Brain microvascular endothelial cell (primary cell): Measurements from ENCODE around the gene USP7.

Source experiments
- DNase-seq: peaks from one replicate; pipeline ENCODE4 v3.0.0-alpha.2; 2020
- H3K27ac ChIP-seq: fragments of 250-450 bp; sonication (Bioruptor Pico); 2 replicates; pipeline ENCODE4 v1.5.1; 2020; ENCODE audit warnings: mild to moderate bottlenecking, moderate library complexity
- H3K27me3 ChIP-seq: fragments of 250-450 bp; sonication (Bioruptor Pico); replicated peaks from 2 replicates; pipeline ENCODE4 v1.5.1; 2020; ENCODE audit warnings: mild to moderate bottlenecking
- H3K36me3 ChIP-seq: fragments of 250-450 bp; sonication (Bioruptor Pico); replicated peaks from 2 replicates; pipeline ENCODE4 v1.5.1; 2020; ENCODE audit warnings: mild to moderate bottlenecking
- H3K4me3 ChIP-seq: 2 replicates; pipeline ENCODE4 v1.5.1; 2011; ENCODE audit warnings: low read depth, mild to moderate bottlenecking, control low read depth, low read length, moderate library complexity
- in situ Hi-C: cut with HindIII; loops from 2 replicates; pipeline ENCODE4 v1.10.0; 2017; ENCODE audit warnings: low sequenced_read_pairs, low pct_ligation_motif_present
- TF ChIP-seq, protein P1 (sequence below): IDR thresholded peaks from 2 replicates; pipeline ENCODE4 v1.5.1; 2011; ENCODE audit warnings: low read depth, mild to moderate bottlenecking, moderate library complexity, low read length, control low read depth, inconsistent platforms; ENCODE audit errors: missing control alignments

Gene USP7

DNA sequence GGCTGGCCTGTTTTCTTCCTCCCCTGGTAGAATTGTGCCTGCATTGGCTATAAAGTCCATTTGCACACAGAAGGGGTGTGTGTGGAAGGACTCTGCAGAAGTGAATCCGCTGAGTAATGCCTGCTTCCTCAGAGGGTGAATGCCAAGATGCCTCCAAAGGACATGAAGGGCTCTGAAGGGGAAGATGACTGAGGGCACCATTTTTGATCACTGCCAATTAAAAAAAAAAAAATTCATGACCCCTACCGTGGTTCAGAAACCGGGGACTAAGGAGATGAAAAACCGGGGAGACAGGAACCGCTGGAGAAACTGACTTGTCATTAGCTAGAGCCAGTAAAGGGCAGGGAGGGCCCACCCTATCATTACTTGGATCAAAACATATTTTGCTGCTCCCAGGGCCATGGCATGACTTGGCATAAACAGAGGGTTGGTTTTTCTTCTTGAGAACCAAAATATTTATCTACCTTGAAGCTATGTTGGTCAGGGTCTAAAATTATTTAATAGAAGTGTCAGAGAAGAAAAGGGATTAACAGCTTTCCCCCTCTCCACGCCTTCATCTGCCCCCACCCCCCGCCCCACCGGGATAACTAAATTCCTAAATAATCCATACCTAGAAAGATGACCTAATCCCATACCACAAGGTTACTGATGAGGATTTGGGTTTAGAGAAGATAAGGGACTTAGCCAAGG, 3.6 kb upstream of the USP7 start:
- in situ Hi-C loops, result no loop called here
- Histone ChIP-seq H3K27ac (no peak overlapping the region), H3K4me3 (no peak overlapping the region), H3K27me3 (no peaks in the 10 kb centered on the region), H3K36me3 (no peaks in the 10 kb centered on the region)
- no peak for DNase-seq
- TF ChIP-seq, protein P1, sequence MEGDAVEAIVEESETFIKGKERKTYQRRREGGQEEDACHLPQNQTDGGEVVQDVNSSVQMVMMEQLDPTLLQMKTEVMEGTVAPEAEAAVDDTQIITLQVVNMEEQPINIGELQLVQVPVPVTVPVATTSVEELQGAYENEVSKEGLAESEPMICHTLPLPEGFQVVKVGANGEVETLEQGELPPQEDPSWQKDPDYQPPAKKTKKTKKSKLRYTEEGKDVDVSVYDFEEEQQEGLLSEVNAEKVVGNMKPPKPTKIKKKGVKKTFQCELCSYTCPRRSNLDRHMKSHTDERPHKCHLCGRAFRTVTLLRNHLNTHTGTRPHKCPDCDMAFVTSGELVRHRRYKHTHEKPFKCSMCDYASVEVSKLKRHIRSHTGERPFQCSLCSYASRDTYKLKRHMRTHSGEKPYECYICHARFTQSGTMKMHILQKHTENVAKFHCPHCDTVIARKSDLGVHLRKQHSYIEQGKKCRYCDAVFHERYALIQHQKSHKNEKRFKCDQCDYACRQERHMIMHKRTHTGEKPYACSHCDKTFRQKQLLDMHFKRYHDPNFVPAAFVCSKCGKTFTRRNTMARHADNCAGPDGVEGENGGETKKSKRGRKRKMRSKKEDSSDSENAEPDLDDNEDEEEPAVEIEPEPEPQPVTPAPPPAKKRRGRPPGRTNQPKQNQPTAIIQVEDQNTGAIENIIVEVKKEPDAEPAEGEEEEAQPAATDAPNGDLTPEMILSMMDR, result no peak

GRCh38 chr16:8966817-8967131, 3.1 kb upstream of the USP7 start:
- H3K27me3 ChIP-seq, result no peaks in the 10 kb centered on the region
- TF ChIP-seq, protein P1, result no peak
- no peaks in the 10 kb centered on the region for H3K36me3 ChIP-seq
- in situ Hi-C loops, result no loop called here
- no peak overlapping the region for H3K27ac ChIP-seq
- DNase-seq, result no peak
- H3K4me3 ChIP-seq, result no peak overlapping the region

DNA sequence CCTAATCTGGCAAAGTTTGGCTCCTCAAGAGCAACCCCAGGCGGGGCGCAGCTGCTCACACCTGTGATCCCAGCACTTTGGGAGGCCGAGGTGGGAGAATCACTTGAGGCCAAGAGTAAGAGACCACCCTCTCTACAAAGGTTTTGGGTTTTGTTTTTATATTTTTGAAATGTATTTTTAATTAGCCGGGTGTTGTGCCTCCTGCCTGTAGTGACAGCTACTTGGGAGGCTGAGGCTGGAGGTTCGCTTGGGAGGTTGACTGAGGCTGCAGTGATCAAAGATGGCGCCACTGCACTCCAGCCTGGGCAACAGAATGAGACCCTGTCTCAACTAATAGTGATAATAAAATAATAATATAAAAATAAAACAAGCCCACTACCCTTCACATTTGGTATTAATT, 756 bp upstream of the USP7 start:
- H3K4me3 ChIP-seq, result peak overlapping the region; percentile 65
- in situ Hi-C loops, result no loop called here
- DNase-seq, result no peak
- TF ChIP-seq, protein P1, result no peak
- no peaks in the 10 kb centered on the region for H3K36me3 ChIP-seq
- no peak overlapping the region for H3K27ac ChIP-seq
- no peaks in the 10 kb centered on the region for H3K27me3 ChIP-seq

DNA sequence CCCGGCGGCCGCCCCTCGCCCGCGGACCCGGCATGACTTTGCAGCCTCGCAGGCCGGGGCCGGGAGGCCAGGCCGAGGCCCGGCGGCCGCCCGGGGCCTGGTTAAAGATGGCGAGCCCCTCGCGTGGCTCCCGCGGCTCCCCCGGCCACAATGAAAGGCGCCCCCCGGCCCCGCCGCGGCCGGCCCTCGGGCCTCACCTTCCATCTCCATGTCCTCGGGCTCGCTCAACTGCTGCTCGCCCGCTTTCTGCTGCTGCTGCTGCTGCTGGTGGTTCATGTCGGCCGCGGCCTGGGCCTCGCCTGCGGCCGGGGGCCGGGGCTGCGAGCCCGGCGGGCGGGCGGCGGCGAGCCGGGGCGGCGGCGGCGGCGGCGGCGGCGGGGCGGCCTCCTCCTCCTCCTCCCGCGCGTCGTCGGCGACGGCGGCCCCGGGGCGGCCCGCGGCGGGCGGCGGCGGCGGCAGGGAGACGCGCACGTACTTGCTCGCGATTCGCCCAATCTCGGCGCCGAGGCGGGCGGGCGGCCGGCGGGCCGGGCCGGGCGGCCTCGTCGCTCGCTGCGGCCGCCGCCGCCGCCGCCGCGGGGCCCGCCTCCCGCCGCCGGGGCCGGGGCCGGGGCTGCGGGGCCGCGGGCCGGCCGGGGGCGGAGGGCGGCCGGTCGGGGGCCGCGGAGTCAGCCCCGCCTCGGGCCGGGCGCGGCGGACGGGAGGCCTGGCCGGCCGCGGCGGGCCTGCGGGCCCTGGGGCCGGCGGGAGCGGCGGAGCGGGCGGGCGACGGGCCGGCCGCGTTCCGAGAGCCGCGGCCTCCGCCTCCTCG, 491 bp downstream of the USP7 start:
- Histone ChIP-seq H3K27ac (peak overlapping the region; percentile 56), H3K4me3 (peak overlapping the region; percentile 76), H3K27me3 (no peaks in the 10 kb centered on the region), H3K36me3 (no peaks in the 10 kb centered on the region)
- DNase-seq, result no peak
- in situ Hi-C loops, result no loop called here
- TF ChIP-seq, protein P1, result no peak

GRCh38 chr16:8962393-8963009, 1.2 kb downstream of the USP7 start:
- Histone ChIP-seq H3K27me3 (no peaks in the 10 kb centered on the region), H3K27ac (peak overlapping the region; percentile 56), H3K36me3 (no peaks in the 10 kb centered on the region), H3K4me3 (peak overlapping the region; percentile 76)
- DNase-seq, result no peak
- in situ Hi-C loops, result no loop called here
- TF ChIP-seq, protein P1, result no peak
